Measurements from ENCODE around the gene SFT2D2.

Gene SFT2D2

GRCh38 chr1:168229893-168230292, 4.1 kb downstream of the SFT2D2 start:
- TF ChIP-seq POLR2AphosphoS5 (IDR thresholded peaks at IDR 0.05; ENCODE audit: low read depth) (no peak), CTCF (IDR thresholded peaks at IDR 0.05; ENCODE audit: insufficient read depth, low read length) (no peak), REST (IDR thresholded peaks at IDR 0.05; ENCODE audit: insufficient replicate concordance, low read depth) (no peak), GABPA (IDR thresholded peaks at IDR 0.05; ENCODE audit: low read depth) (no peak), SPI1 (IDR thresholded peaks at IDR 0.05; ENCODE audit: borderline replicate concordance, low read depth) (no peak)
- Histone ChIP-seq H3K4me3 (replicated peaks; ENCODE audit: insufficient read depth, low read length) (no peak overlapping the region), H3K27me3 (ENCODE audit: insufficient read depth, poor library complexity, severe bottlenecking) (no peaks in the 10 kb centered on the region), H3K27ac (replicated peaks) (no peak overlapping the region)
- DNase-seq (ENCODE audit: low read depth in 1 of 2, low spot score in 1 of 2): no peak

GRCh38 chr1:168230709-168231108, 4.9 kb downstream of the SFT2D2 start:
- no peak for DNase-seq (ENCODE audit: low read depth in 1 of 2, low spot score in 1 of 2)
- H3K27ac ChIP-seq (replicated peaks): no peak overlapping the region
- no peaks in the 10 kb centered on the region for H3K27me3 ChIP-seq (ENCODE audit: insufficient read depth, poor library complexity, severe bottlenecking)
- no peak for TF ChIP-seq POLR2AphosphoS5 (IDR thresholded peaks at IDR 0.05; ENCODE audit: low read depth)
- no peak for TF ChIP-seq REST (IDR thresholded peaks at IDR 0.05; ENCODE audit: insufficient replicate concordance, low read depth)
- TF ChIP-seq GABPA (IDR thresholded peaks at IDR 0.05; ENCODE audit: low read depth): no peak
- no peak for TF ChIP-seq CTCF (IDR thresholded peaks at IDR 0.05; ENCODE audit: insufficient read depth, low read length)
- TF ChIP-seq SPI1 (IDR thresholded peaks at IDR 0.05; ENCODE audit: borderline replicate concordance, low read depth): no peak
- no peak overlapping the region for H3K4me3 ChIP-seq (replicated peaks; ENCODE audit: insufficient read depth, low read length)

GRCh38 chr1:168234846-168235547, 9.2 kb downstream of the SFT2D2 start:
- DNase-seq (ENCODE audit: low read depth in 1 of 2, low spot score in 1 of 2): peak in 1 of 2 experiments; percentile 52
- Histone ChIP-seq H3K4me3 (replicated peaks; ENCODE audit: insufficient read depth, low read length) (no peak overlapping the region), H3K27me3 (ENCODE audit: insufficient read depth, poor library complexity, severe bottlenecking) (no peaks in the 10 kb centered on the region), H3K27ac (replicated peaks) (no peak overlapping the region)
- TF ChIP-seq REST (IDR thresholded peaks at IDR 0.05; ENCODE audit: insufficient replicate concordance, low read depth) (no peak), CTCF (IDR thresholded peaks at IDR 0.05; ENCODE audit: insufficient read depth, low read length) (peak; percentile 57)
